HCT116 (cell line): Measurements from ENCODE around the gene ADAMTS13.

Source experiments
- POLR2AphosphoS5 ChIP-seq: IDR thresholded peaks from 2 replicates; pipeline ENCODE4 v1.6.1; 2011; ENCODE audit warnings: mild to moderate bottlenecking, low read depth, low read length, moderate library complexity
- TCF7L2 ChIP-seq: IDR thresholded peaks from 2 replicates; pipeline ENCODE4 v1.7.0; 2011; ENCODE audit warnings: borderline replicate concordance, inconsistent platforms; ENCODE audit not compliant: insufficient read depth, insufficient read length; ENCODE audit errors: extremely low read depth
- TF ChIP-seq, protein P1 (sequence below), 3 experiments: fragments of 200-600 bp in 1 of 3; sonication (generic) in 1 of 3; IDR thresholded peaks in 2 of 3; conservative IDR thresholded peaks in 1 of 3; 2 replicates each; pipeline ENCODE4 v1.5.1; 2012 to 2017; ENCODE audit warnings: low read depth in 2 of 3, low read length in 2 of 3, antibody characterized with exemption in 1 of 3, borderline replicate concordance in 1 of 3, control low read depth in 1 of 3, mild to moderate bottlenecking in 1 of 3, mixed read lengths in 1 of 3, mixed run types in 1 of 3, moderate library complexity in 1 of 3; ENCODE audit not compliant: insufficient read depth in 1 of 3

DNA sequence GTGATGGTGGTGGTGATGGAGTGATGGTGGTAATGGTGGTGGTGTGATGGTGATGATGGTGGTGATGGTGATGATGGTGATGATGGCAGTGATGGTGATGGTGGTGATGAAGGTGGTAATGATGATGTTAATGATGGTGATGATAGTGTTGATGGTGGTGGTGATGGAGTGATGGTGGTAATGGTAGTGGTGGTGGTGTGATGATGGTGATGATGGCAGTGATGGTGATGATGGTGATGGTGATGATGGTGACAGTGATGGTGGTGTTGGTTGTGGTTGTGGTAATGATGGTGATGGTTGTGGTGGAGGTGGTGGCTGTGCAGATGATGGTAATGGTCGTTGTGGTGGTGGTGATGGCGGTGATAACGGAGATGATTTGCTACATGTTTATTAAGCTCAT is 38.7 kb upstream of the ADAMTS13 start:
- TF ChIP-seq, protein P1, sequence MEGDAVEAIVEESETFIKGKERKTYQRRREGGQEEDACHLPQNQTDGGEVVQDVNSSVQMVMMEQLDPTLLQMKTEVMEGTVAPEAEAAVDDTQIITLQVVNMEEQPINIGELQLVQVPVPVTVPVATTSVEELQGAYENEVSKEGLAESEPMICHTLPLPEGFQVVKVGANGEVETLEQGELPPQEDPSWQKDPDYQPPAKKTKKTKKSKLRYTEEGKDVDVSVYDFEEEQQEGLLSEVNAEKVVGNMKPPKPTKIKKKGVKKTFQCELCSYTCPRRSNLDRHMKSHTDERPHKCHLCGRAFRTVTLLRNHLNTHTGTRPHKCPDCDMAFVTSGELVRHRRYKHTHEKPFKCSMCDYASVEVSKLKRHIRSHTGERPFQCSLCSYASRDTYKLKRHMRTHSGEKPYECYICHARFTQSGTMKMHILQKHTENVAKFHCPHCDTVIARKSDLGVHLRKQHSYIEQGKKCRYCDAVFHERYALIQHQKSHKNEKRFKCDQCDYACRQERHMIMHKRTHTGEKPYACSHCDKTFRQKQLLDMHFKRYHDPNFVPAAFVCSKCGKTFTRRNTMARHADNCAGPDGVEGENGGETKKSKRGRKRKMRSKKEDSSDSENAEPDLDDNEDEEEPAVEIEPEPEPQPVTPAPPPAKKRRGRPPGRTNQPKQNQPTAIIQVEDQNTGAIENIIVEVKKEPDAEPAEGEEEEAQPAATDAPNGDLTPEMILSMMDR (IDR thresholded peaks at IDR 0.05 in 2 of 3, conservative IDR thresholded peaks at IDR 0.05 in 1 of 3; ENCODE audit: borderline replicate concordance in 1 of 3, insufficient read depth in 1 of 3, low read depth in 2 of 3, low read length in 2 of 3), result no peak
- no peak for TF ChIP-seq POLR2AphosphoS5
- no peak for TF ChIP-seq TCF7L2
